Measurements from ENCODE around the gene LRRIQ3. TPM values are rescaled to one million over a fixed set of nuclear protein-coding genes. Genes with fewer than 3 reads are reported as not detected.
A peak's percentile ranks its signal among the peaks of the same experiment; 100 is the strongest.
"Not testable (repeated sequence)": the region's sequence is repeated elsewhere in the genome, so short reads cannot be mapped to it uniquely, and the experiment has no call there.

Gene LRRIQ3
- total RNA-seq, 1 experiment from 2014 or later = 0.95 TPM

DNA sequence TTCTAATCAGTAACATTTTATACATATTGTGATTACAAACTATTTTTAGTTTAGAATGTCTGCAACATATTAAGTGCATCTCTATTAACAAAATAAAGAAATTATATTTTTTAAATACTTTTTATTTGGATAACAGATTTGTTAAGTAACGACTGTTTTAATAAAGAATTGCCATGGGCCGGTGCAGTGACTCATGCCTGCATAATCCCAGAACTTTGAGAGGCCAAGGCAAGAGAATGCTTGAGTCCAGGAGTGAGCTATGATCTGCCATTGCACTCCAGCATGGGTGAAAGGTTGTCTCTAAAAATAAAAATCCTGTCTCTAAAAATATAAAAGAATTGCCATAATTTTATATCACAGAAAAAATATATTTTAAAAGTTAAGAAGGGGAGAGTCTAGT is 4.1 kb downstream of the LRRIQ3 start:
- ChIA-PET CTCF (no interaction called here), POLR2A (ENCODE audit: unreplicated experiment) (no interaction called here)
- H3K4me3 ChIP-seq (ENCODE audit: low read length) = no peak overlapping the region
- no peaks in the 10 kb centered on the region for H3K36me3 ChIP-seq (ENCODE audit: low read depth, low read length)
- H3K9me2 ChIP-seq (replicated peaks; ENCODE audit: low read length) = no peaks in the 10 kb centered on the region
- ATAC-seq = 0 out of 2 replicates have a peak, but pooled peaks have one; percentile 14
- H2AFZ ChIP-seq (ENCODE audit: low read length) = no peak overlapping the region
- no peak overlapping the region for H3K9ac ChIP-seq (ENCODE audit: low read length)
- H4K20me1 ChIP-seq (ENCODE audit: low read length) = no peaks in the 10 kb centered on the region
- no peak overlapping the region for H3K4me2 ChIP-seq (ENCODE audit: low read length)
- H3K27me3 ChIP-seq (ENCODE audit: low read length) = no peaks in the 10 kb centered on the region
- no peak overlapping the region for H3K27ac ChIP-seq (ENCODE audit: low read length)
- H3K79me2 ChIP-seq (ENCODE audit: low read length) = no peaks in the 10 kb centered on the region
- BruUV-seq (replicated peaks) = no TSS peak
- DNase-seq = peak; percentile 24
- H3K9me3 ChIP-seq (ENCODE audit: low read length) = no peaks in the 10 kb centered on the region
- peaks cover 9% of the 10 kb centered on the region; the same call in 1 of the 2 replicates for H3K4me1 ChIP-seq (ENCODE audit: insufficient read depth, low read length)
- no peak for TF ChIP-seq EZH2phosphoT487 (IDR thresholded peaks at IDR 0.05; ENCODE audit: borderline replicate concordance, low read length)
- TF ChIP-seq EZH2 (IDR thresholded peaks at IDR 0.05; ENCODE audit: low read length, unreplicated experiment) = no peak
- TF ChIP-seq, protein P1, sequence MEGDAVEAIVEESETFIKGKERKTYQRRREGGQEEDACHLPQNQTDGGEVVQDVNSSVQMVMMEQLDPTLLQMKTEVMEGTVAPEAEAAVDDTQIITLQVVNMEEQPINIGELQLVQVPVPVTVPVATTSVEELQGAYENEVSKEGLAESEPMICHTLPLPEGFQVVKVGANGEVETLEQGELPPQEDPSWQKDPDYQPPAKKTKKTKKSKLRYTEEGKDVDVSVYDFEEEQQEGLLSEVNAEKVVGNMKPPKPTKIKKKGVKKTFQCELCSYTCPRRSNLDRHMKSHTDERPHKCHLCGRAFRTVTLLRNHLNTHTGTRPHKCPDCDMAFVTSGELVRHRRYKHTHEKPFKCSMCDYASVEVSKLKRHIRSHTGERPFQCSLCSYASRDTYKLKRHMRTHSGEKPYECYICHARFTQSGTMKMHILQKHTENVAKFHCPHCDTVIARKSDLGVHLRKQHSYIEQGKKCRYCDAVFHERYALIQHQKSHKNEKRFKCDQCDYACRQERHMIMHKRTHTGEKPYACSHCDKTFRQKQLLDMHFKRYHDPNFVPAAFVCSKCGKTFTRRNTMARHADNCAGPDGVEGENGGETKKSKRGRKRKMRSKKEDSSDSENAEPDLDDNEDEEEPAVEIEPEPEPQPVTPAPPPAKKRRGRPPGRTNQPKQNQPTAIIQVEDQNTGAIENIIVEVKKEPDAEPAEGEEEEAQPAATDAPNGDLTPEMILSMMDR (conservative IDR thresholded peaks at IDR 0.05; ENCODE audit: low read depth, low read length) = no peak
- no peaks in the 10 kb centered on the region for H3F3A ChIP-seq (ENCODE audit: low read length, unreplicated experiment)
- intact Hi-C loops (cut with micrococcal nuclease) = loop anchor here (1.0 to 10.0 kb wide), 2 partner anchors 161 to 275 kb away; no protein-coding TSS in a partner anchor

DNA sequence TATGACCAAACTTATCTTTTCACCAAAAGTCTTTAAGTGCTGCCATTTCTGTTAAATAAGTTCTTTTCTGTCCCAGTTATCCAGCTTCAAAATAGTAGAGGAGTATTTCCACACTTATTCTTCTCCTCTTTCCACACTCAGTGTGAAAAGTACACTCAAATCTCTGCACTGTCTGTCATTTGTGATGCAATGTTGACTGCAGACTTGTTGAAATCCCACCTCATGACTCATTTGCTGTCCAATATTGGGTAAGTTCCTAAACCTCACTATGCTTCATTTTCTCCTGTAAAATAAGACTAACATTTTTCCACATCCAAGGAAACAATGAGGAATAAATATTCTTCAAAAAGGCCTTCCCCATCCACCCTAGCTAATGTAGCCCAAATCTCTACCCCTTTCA is 17.5 kb downstream of the LRRIQ3 start:
- ChIA-PET CTCF (no interaction called here), POLR2A (ENCODE audit: unreplicated experiment) (no interaction called here)
- BruUV-seq (replicated peaks) = no TSS peak
- no peaks in the 10 kb centered on the region for H3K9me3 ChIP-seq (ENCODE audit: low read length)
- H3K27me3 ChIP-seq (ENCODE audit: low read length) = no peaks in the 10 kb centered on the region
- H3K4me2 ChIP-seq (ENCODE audit: low read length) = no peak overlapping the region
- no peaks in the 10 kb centered on the region for H3F3A ChIP-seq (ENCODE audit: low read length, unreplicated experiment)
- DNase-seq = no peak
- no peak overlapping the region for H2AFZ ChIP-seq (ENCODE audit: low read length)
- H4K20me1 ChIP-seq (ENCODE audit: low read length) = no peaks in the 10 kb centered on the region
- no peaks in the 10 kb centered on the region for H3K36me3 ChIP-seq (ENCODE audit: low read depth, low read length)
- no peak overlapping the region for H3K27ac ChIP-seq (ENCODE audit: low read length)
- H3K4me3 ChIP-seq (ENCODE audit: low read length) = no peak overlapping the region
- no peak overlapping the region for H3K9ac ChIP-seq (ENCODE audit: low read length)
- H3K4me1 ChIP-seq (ENCODE audit: insufficient read depth, low read length) = no peaks in the 10 kb centered on the region
- H3K79me2 ChIP-seq (ENCODE audit: low read length) = no peaks in the 10 kb centered on the region
- ATAC-seq = no peak
- TF ChIP-seq EZH2phosphoT487 (IDR thresholded peaks at IDR 0.05; ENCODE audit: borderline replicate concordance, low read length) = no peak
- TF ChIP-seq, protein P1 (conservative IDR thresholded peaks at IDR 0.05; ENCODE audit: low read depth, low read length) = no peak
- no peak for TF ChIP-seq EZH2 (IDR thresholded peaks at IDR 0.05; ENCODE audit: low read length, unreplicated experiment)
- intact Hi-C loops (cut with micrococcal nuclease) = no loop called here
- no peaks in the 10 kb centered on the region for H3K9me2 ChIP-seq (replicated peaks; ENCODE audit: low read length)

DNA sequence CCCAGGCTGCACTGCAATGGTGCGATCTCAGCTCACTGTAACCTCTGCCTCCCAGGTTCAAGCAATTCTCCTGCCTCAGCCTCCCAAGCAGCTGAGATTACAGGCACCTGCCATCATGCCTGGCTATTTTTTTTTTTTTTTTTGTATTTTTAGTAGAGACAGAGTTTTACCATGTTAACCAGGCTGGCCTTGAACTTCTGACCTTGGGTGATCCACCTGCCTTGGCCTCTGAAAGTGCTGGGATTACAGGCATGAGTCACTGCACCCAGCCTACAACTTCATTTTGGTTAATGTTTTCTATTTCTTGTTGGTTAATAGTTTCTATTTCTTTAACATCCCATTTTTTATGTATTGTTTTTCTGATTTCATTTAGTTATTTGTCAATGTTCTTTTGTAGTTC is 23.6 kb downstream of the LRRIQ3 start:
- DNase-seq; H2AFZ ChIP-seq (ENCODE audit: low read length); H4K20me1 ChIP-seq (ENCODE audit: low read length); H3K79me2 ChIP-seq (ENCODE audit: low read length); H3K4me1 ChIP-seq (ENCODE audit: insufficient read depth, low read length); H3K4me2 ChIP-seq (ENCODE audit: low read length); ATAC-seq; H3K9me2 ChIP-seq (replicated peaks; ENCODE audit: low read length); H3K36me3 ChIP-seq (ENCODE audit: low read depth, low read length); H3K27ac ChIP-seq (ENCODE audit: low read length); CTCF ChIA-PET; H3K27me3 ChIP-seq (ENCODE audit: low read length); intact Hi-C loops (cut with micrococcal nuclease); BruUV-seq (replicated peaks); H3K9ac ChIP-seq (ENCODE audit: low read length); H3K4me3 ChIP-seq (ENCODE audit: low read length); H3K9me3 ChIP-seq (ENCODE audit: low read length); POLR2A ChIA-PET (ENCODE audit: unreplicated experiment); H3F3A ChIP-seq (ENCODE audit: low read length, unreplicated experiment): not testable (repeated sequence)
